DMS153 treated with DMSO at 0.1 percent for 48 hours (cell line): ENCODE data around the gene PTPRN2.
"Not testable (repeated sequence)": the region's sequence is repeated elsewhere in the genome, so short reads cannot be mapped to it uniquely, and the experiment has no call there.

Source experiments
- DNase-seq: peaks from one replicate; lab custom pipeline; 2025; ENCODE audit not compliant: unreplicated experiment; lab: John Stamatoyannopoulos, UW

Gene PTPRN2

GRCh38 chr7:158209435-158209834 is 378.2 kb downstream of the PTPRN2 start:
- no peak for DNase-seq

GRCh38 chr7:158206341-158206740 is 381.3 kb downstream of the PTPRN2 start:
- DNase-seq: no peak

- no peak for DNase-seq
Measured at GRCh38 chr7:158204453-158204852, 383.2 kb downstream of the PTPRN2 start.

GRCh38 chr7:158203948-158204347 is 383.7 kb downstream of the PTPRN2 start:
- DNase-seq: not testable (repeated sequence)

GRCh38 chr7:158194365-158194900 is 393.2 kb downstream of the PTPRN2 start:
- no peak for DNase-seq

GRCh38 chr7:158193446-158193845 is 394.2 kb downstream of the PTPRN2 start:
- DNase-seq: no peak

- DNase-seq: no peak
Measured at GRCh38 chr7:158192956-158193355, 394.7 kb downstream of the PTPRN2 start.

- DNase-seq: no peak
Measured at GRCh38 chr7:158192184-158192835, 395.3 kb downstream of the PTPRN2 start.

- no peak for DNase-seq
Measured at GRCh38 chr7:158191671-158192070, 396.0 kb downstream of the PTPRN2 start.

GRCh38 chr7:158190756-158191155 is 396.9 kb downstream of the PTPRN2 start:
- no peak for DNase-seq

GRCh38 chr7:158188676-158189075 is 398.9 kb downstream of the PTPRN2 start:
- no peak for DNase-seq

- DNase-seq: no peak
Measured at GRCh38 chr7:158187694-158187994, 400.0 kb downstream of the PTPRN2 start.

GRCh38 chr7:158186864-158187693 is 400.5 kb downstream of the PTPRN2 start:
- peak; percentile 38 for DNase-seq

GRCh38 chr7:158186406-158186805 is 401.2 kb downstream of the PTPRN2 start:
- no peak for DNase-seq

GRCh38 chr7:158185653-158186052 is 402.0 kb downstream of the PTPRN2 start:
- DNase-seq: no peak

GRCh38 chr7:158183431-158183830 is 404.2 kb downstream of the PTPRN2 start:
- DNase-seq: no peak

- no peak for DNase-seq
Measured at GRCh38 chr7:158176561-158177173, 411.0 kb downstream of the PTPRN2 start.

GRCh38 chr7:158175779-158176178 is 411.8 kb downstream of the PTPRN2 start:
- no peak for DNase-seq

GRCh38 chr7:158174947-158175346 is 412.7 kb downstream of the PTPRN2 start:
- DNase-seq: no peak

GRCh38 chr7:158167373-158167772 is 420.2 kb downstream of the PTPRN2 start:
- no peak for DNase-seq

GRCh38 chr7:158166386-158167340 is 421.0 kb downstream of the PTPRN2 start:
- no peak for DNase-seq
